RWPE1 (cell line): Measurements from ENCODE around the gene ARHGAP28.

ENCODE experiments used
- CTCF ChIA-PET: fragments of 350-600 bp; sonication (Branson Sonifier 250); formaldehyde crosslinking; extraction: SDS; loops from one replicate; lab custom pipeline; 2021; lab: Yijun Ruan, JAX
- POLR2A ChIA-PET: fragments of 400-600 bp; formaldehyde crosslinking; extraction: SDS; loops from one replicate; lab custom pipeline; 2020; ENCODE audit warnings: antibody characterized with exemption; ENCODE audit not compliant: low non-redundant PET; lab: Yijun Ruan, JAX
- DNase-seq: peaks from one replicate; pipeline ENCODE4 v3.0.0; 2012; ENCODE audit warnings: low spot score
- H3K27ac ChIP-seq: fragments of 450-650 bp; 2 replicates; pipeline ENCODE4 v1.5.1; 2017
- TF ChIP-seq, protein P1 (sequence below): fragments of 450-650 bp; conservative IDR thresholded peaks from 2 replicates; pipeline ENCODE4 v1.5.1; 2017; ENCODE audit warnings: low read depth, mild to moderate bottlenecking

Gene ARHGAP28

DNA sequence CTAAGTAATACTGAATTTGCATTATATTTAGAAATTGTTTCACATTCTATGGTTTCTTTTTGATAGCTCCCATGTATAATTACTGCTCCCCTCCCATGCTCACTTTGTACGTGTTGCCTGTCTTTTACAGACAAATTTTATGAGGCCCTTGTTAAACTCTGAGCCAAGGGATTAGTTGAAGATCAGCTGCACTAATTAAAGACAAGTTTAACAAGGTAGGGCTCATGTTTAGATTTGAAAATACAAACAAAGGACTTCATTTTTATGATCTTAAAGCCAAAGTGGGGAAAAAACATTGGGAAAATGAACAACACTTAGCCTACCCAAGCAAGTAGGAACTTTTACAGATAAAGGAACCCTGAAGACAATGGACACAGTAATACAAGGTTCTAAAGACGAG is 46.2 kb downstream of the ARHGAP28 start:
- TF ChIP-seq, protein P1, sequence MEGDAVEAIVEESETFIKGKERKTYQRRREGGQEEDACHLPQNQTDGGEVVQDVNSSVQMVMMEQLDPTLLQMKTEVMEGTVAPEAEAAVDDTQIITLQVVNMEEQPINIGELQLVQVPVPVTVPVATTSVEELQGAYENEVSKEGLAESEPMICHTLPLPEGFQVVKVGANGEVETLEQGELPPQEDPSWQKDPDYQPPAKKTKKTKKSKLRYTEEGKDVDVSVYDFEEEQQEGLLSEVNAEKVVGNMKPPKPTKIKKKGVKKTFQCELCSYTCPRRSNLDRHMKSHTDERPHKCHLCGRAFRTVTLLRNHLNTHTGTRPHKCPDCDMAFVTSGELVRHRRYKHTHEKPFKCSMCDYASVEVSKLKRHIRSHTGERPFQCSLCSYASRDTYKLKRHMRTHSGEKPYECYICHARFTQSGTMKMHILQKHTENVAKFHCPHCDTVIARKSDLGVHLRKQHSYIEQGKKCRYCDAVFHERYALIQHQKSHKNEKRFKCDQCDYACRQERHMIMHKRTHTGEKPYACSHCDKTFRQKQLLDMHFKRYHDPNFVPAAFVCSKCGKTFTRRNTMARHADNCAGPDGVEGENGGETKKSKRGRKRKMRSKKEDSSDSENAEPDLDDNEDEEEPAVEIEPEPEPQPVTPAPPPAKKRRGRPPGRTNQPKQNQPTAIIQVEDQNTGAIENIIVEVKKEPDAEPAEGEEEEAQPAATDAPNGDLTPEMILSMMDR: no peak
- no peak overlapping the region for H3K27ac ChIP-seq
- DNase-seq: no peak
- POLR2A ChIA-PET: no interaction called here
- CTCF ChIA-PET: no interaction called here

DNA sequence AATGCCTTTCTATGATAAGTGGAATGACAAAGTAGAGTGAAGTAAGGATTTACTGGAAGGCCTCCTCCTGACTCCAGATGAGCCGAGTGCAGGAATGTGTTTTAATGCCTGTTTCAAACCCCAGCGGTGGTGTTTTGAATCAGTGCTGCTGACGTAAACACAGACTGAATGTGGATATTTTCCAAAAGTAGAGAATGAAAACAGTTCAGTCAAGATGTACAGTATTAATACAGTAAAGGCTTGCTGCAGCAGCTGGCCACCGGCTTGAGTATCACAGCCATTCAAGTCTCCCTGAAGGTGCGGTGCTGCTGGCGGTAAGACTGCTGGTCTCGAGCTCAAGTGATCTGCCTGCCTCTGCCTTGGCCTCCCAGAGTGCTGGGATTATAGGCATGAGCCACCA is 46.7 kb downstream of the ARHGAP28 start:
- TF ChIP-seq, protein P1: no peak
- DNase-seq: no peak
- ChIA-PET POLR2A (no interaction called here), CTCF (no interaction called here)
- no peak overlapping the region for H3K27ac ChIP-seq

DNA sequence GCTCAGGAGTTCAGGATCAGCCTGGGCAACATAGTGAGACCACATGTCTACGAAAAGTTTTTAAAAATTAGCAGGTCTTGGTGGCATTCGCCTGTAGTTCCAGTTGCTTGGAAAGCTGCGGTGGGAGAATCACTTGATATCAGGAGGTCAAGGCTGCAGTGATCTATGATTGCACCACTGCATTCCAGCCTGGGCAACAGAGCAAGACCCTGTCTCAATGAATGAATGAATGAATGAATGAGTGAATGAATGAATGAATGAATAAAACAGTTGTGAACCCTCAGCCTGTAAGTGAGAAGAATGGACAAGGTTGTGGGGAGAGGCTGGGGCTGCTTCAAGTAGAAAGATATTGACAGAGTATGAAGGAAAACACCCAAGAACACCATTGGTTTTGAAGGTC is 48.0 kb downstream of the ARHGAP28 start:
- ChIA-PET POLR2A (no interaction called here), CTCF (no interaction called here)
- no peak for DNase-seq
- TF ChIP-seq, protein P1: no peak
- no peak overlapping the region for H3K27ac ChIP-seq

DNA sequence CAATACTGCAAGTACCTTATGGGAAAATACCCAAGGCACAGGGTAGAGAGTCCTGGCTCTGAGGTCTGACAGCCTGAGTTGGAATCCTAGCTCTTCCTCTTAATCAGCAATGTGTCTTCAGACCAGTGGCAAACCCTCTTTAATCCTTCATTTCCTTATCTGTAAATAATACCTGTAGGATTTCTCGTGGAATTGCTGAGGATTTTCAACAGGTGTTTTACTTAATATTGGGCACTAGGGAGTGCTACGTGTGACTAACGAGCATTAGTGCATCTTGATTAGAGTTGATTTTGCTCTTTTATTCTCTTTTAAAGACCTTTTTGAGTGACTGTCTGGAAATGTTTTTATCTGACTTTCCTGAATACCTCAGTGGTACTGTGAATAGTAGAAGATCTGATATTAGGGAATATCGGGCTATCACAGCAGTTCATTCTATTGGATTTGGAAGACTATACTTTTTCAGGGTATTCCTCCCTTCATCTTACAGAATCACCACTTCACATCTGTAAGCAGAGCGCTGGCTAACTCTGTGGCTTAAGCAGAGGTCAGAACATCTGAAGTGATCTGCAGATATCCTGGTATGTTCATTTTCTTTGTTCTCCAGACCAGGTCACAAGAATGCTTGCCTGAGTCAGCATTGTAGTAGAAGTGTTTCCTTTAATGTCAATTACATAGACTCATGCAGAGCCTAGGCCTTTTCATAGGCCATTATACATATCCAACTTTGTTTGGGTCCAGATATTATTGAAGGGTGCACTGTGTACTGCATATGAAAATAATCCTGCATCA is 49.1 kb downstream of the ARHGAP28 start:
- TF ChIP-seq, protein P1: no peak
- ChIA-PET CTCF (no interaction called here), POLR2A (no interaction called here)
- H3K27ac ChIP-seq: no peak overlapping the region
- DNase-seq: no peak

DNA sequence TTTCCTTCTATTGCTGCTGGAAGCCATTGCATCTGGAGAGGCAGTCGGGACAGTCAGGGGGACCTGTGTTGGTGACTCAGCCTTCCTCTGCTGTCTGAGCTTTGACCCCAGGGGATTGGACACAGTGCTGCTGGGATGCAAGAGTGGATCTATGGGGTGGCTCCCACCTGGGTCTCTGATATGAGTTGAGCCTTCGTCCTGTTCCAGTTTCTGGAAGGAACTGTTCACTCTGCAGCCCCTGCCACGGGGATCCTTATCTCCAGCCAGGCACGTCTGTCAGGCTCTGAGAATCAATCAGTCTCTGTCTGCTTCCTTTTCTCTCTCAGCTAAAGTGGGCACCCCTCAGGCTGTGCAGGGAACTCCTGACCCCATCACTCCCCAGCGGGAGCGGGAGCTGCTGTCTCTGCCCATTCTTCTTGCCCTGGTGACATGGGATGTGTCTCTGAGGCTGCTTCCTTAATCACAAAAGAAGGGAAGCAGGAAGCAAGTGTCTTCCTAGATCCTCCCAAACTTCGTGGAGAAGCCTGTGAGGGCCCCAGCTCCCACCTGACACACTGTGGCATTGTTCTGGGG is 51.7 kb downstream of the ARHGAP28 start:
- ChIA-PET POLR2A (no interaction called here), CTCF (no interaction called here)
- H3K27ac ChIP-seq: no peak overlapping the region
- TF ChIP-seq, protein P1: no peak
- no peak for DNase-seq

- TF ChIP-seq, protein P1: no peak
- H3K27ac ChIP-seq: no peak overlapping the region
- ChIA-PET POLR2A (no interaction called here), CTCF (no interaction called here)
- DNase-seq: peak; percentile 6
Measured at GRCh38 chr18:6781796-6782195, 52.3 kb downstream of the ARHGAP28 start.
